Epithelial cell of proximal tubule (primary cell): ENCODE data around the gene FAHD2A. TPM values are rescaled to one million over a fixed set of nuclear protein-coding genes. Genes with fewer than 3 reads are reported as not detected.
"Not testable (repeated sequence)": the region's sequence is repeated elsewhere in the genome, so short reads cannot be mapped to it uniquely, and the experiment has no call there.

Experiments
- DNase-seq: peaks from one replicate; pipeline ENCODE4 v3.0.0-alpha.2; 2011; ENCODE audit warnings: low read depth
- H3K4me3 ChIP-seq: 2 replicates; pipeline ENCODE4 v1.5.1; 2011; ENCODE audit warnings: low read depth, mild to moderate bottlenecking, low read length
- total RNA-seq: library from RNA; depleted of rRNA; stranded (reverse); fragments of >200 nt; gene quantifications from 2 replicates; pipeline ENCODE4 v1.2.3, GENCODE V29; 2015

Gene FAHD2A
- total RNA-seq, 1 donor from 2014 or later, result 31.4 TPM

- H3K4me3 ChIP-seq, DNase-seq: not testable (repeated sequence)
Measured at GRCh38 chr2:95435162-95435871, 32.8 kb downstream of the FAHD2A start.

- H3K4me3 ChIP-seq, result not testable (repeated sequence)
Measured at GRCh38 chr2:95435872-95436209, 33.3 kb downstream of the FAHD2A start.

GRCh38 chr2:95442474-95443099 lies 40.1 kb downstream of the FAHD2A start:
- H3K4me3 ChIP-seq, DNase-seq: not testable (repeated sequence)

More at GRCh38 chr2:95435872-95436209, 33.3 kb downstream of the FAHD2A start:
- DNase-seq, result not testable (repeated sequence)

GRCh38 chr2:95445317-95445716 lies 42.8 kb downstream of the FAHD2A start:
- H3K4me3 ChIP-seq, DNase-seq: not testable (repeated sequence)

GRCh38 chr2:95463292-95463691 lies 60.8 kb downstream of the FAHD2A start:
- H3K4me3 ChIP-seq, DNase-seq: not testable (repeated sequence)

Other genes with a start within 250 kb of the FAHD2A start
- gene ZNF514, start 242.9 kb upstream of the FAHD2A start, total RNA-seq, result 4.1 and 5.2 TPM in 2 replicates
- gene ZNF2, start 236.9 kb upstream of the FAHD2A start, total RNA-seq, result 2.0 and 3.7 TPM in 2 replicates
- 3.4 and 7.1 TPM in 2 replicates for gene ZNF892, start 195.2 kb upstream of the FAHD2A start, total RNA-seq
- 5.1 and 7.5 TPM in 2 replicates for gene PROM2, start 128.3 kb upstream of the FAHD2A start, total RNA-seq
- 3.9 and 10.4 TPM in 2 replicates for gene KCNIP3, start 105.4 kb upstream of the FAHD2A start, total RNA-seq
- gene TRIM43B, start 82.0 kb downstream of the FAHD2A start, total RNA-seq, result not detected in 2 replicates
- gene TRIM43, start 189.3 kb downstream of the FAHD2A start, total RNA-seq, result not detected in 2 replicates